Stimulated activated CD4-positive, alpha-beta T cell treated with anti-CD3 and anti-CD28 coated beads, Interleukin-12 subunit alpha, Interleukin-12 subunit beta, amount 100 ng/mL, for 4 hours (primary cell): ENCODE data around the gene NPPB.
"Not testable (repeated sequence)": the region's sequence is repeated elsewhere in the genome, so short reads cannot be mapped to it uniquely, and the experiment has no call there.

ENCODE experiments used
- DNase-seq: peaks from one replicate; pipeline ENCODE4 v3.0.0-alpha.2; 2020

Gene NPPB

DNA sequence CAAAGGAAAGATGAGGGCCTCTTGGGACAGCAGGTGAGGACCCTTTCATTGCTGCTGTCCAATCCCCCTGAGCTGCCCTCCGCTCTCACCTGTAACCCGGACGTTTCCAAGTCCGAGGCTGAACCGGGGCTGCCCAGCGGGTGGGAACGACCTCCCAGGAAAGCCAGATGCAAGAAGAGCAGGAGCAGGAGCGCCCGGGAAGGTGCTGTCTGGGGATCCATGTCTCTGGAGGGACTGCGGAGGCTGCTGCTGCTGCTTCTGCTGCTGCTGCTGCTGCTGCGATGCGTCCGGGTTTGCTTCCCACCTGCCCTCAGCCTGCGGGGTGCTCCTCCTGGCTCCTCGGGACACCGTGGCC lies at the start of gene NPPB:
TSS of gene NPPB (minus strand) at position 333 of the 355 bp plus-strand sequence. CDS start at position 221, 112 bp downstream.
- DNase-seq = no peak

DNA sequence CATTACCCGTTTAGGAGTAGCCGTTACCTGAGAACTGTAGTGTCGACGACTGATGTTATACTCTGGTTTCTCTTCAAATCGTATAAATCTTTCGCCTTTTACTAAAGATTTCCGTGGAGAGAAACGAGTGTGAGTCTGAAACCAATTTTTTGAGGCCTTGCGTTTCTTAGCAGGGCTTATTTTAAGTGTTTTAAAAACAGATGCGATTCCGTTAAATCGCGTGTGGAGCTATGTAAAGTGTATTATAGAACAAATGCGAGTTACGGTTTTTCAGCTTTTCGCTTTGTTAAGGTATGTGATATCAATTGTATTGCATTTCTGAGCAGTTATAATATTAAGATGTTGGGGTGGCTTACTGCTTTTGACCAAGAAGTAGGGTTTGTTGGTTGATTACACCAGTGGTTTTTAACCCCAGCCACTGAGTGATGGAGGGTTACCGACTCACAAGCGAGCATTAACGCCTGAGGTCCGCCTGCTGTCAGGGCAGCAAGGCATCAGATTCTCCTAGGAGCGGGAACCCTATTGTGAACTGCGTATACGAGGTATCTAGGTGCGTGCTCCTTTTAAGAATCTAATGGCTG lies 49.4 kb upstream of the NPPB start:
- peak; percentile 56 for DNase-seq

DNA sequence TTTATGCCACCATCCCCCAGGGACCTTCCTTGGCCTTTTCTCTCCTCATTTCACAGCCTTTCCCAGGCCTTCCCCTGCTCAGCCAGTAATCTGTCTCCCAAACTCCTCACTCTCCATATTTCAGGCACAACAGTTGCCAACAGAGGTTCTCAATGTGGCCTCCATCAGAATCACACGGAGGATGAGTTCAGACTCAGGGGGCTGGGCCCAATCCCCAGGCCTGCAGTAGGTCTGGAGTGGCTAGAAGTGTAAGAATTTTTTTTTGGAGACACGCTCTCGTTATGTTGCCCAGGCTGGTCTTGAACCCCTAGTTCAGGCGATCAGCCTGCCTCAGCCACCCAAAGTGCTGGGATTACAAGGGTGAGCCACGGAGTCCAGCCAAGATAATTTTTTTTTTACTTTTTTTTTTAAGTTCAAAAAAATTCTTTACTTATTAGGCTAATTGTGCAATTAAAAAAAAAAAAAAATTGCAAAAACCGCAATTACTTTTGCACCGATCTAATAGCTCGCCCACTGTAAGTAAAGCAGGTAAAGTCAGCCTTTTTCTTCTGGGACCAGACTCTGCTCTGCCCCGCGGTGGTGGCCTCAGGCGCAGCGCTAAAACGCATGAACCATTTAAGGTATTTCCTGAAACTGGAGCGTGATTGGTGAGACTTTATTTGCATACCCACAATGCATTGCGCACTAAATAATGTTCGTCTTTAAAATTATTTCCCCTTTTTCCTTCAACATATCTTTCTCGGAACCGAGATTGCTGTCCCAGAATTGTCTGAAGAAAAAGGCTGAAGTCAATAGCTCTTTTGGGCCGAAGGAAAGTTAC lies 48.7 kb upstream of the NPPB start:
- DNase-seq = peak; percentile 72

DNA sequence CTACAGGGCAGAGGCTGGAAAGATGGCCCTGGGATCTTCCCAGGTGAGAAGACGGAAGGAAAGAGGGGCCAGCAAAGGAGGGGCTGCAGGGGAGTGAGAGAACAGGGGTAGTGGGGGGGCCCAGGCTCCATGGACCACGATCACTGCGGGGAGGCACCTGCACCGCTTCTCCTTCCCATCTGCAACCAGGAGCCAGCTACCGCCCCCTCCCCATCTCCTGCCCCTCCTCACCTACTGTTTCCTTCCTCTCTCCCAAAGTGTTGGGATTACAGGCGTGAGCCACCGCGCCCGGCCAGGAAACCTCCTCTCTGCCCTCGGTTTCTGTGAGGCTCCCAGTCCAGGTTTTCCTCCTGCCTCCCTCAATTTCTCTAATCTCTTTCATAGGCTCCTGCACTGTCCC lies 48.1 kb upstream of the NPPB start:
- no peak for DNase-seq

DNA sequence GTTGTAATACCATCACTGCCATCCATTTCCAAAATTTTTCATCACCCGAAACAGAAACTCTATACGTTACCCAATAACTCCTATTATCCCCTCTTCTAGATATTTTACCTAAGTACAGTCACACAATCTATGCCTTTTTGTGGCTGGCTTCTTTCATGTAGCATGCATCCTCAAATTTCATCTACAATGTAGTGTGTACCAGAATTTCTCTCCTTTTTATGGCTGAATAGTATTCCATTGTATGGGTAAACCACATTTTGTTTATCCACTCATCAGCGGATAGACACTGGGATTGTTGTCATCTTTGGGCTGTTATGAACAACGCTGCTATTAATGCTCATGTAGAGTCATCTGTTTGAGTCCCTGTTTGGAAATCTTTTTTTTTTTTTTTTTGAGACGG lies 46.2 kb upstream of the NPPB start:
- DNase-seq = no peak

DNA sequence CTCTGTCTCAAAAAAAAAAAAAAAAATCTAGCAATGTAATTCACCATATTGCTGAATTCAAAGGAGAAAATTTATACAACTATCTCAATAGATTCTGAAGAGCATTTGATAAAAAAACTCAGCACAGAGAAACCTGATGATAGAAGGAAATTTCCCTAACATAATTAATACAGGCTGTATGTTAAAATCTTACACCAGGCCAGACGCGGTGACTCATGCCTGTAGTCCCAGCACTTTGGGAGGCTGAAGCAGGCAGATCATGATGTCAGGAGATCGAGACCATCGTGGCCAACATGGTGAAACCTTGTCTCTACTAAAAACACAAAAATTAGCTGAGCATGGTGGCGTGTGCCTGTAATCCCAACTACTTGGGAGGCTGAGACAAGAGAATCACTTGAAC lies 45.4 kb upstream of the NPPB start:
- DNase-seq = not testable (repeated sequence)

DNA sequence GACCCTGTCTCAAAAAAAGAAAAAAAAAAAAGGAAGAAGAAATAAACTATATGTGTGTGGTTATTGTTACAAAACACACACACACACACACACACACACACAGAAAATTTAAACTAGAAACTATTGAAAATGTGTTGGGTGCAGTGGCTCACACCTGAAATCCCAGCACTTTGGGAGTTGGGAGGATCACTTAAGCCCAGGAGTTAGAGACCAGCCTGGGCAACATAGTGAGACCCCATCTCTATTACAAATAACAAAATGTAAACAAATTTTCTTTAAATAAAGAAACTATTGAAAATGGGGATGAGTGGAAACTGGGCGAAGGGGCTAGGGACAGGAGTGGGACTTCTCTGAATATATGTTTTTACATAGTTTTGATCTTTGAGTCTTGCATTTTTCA lies 44.5 kb upstream of the NPPB start:
- DNase-seq = no peak

DNA sequence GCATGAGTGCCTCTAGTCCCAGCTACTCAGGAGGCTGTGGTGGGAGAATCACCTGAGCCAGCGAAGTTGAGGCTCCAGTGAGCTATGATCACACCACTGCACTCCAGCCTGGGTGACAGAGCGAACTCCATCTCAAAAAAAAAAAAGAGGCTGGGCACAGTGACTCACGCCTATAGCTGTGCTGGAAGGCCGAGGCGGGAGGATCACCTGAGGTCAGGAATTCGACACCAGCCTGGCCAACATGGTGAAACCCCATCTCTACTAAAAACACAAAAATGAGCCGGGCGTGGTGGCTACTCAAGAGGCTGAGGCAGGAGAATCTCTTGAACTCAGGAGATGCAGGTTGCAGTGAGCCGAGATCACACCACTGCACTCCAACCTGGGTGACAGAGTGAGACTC lies 42.7 kb upstream of the NPPB start:
- not testable (repeated sequence) for DNase-seq

DNA sequence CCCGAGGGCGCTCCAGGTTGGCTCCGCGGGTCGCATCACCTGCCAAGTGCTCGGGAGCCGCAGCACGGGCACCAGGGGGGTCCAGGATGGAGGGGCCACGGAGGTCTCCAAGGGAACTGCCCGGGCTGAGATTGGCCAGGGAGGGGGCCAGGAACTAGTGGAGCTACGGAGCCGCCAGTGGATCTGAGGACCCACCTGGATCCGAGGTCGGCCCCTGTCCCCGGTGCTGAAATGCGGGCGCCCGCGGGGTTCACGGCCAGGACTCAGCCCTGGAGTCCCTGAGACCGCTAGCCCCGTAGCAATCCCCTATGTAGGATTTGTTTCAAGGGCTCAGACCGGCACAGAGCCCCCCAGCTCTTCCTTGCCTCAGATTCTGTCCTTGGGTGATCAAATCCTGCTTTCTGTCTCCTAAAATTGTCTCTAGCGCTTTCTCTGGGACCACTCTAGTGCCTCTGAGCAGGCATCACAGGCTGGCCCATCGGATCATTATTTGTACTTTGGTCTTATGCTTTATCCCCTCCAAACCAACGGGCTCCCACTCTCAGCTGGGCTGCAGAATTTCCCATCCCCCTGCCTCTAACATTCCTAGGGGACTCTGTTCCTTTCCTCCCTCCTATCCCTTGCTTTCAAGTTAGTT lies 40.2 kb upstream of the NPPB start:
- no peak for DNase-seq

DNA sequence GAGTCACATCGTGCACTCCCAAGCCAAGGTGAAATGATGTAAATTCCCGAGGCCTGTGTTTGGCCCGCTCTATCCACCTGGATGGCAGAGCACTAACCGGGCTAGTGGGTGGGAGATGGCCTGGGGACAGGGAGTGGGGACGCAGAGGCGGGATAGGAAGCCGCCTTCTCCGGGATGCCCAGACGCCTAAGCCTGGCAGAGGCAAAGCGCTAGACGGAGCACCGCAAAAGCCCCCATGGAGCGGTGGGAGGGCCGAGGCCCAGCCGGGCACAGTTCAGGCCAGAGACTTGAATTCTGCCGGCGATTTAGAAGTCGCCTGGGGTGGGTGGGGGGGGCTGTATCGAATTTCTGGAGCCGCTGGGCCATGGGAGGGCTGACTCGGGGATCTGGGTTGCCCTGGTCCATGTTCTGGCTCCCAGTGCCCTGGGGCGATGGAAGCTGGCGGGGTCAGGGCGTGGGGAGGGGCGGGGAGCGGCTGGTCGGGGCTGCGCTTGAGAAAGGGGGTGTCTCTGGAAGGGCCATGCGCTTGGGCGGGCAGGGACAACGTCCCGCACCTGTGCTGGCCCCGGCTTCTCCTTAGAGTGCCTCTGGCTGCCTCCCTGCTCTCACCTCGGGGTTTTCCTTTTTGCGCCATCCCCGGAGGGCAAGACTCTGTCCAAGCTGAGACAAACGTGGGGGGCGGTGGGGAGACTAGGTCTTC lies 39.5 kb upstream of the NPPB start:
- no peak for DNase-seq

DNA sequence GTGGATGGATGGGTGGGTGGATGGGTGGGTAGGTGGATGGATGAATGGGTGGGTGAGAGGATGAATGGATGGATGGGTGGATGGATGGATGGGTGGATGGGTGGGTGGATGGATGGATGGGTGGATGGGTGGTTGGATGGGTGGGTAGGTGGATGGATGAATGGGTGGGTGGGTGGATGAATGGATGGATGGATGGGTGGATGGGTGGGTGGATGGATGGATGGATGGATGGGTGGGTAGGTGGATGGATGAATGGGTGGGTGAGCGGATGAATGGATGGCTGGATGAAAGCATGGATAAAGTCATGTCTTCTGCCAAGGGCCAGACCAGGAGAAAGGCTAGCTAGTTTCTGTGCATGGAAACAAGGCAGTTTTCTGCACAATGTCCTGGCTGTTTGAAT lies 35.8 kb upstream of the NPPB start:
- not testable (repeated sequence) for DNase-seq

DNA sequence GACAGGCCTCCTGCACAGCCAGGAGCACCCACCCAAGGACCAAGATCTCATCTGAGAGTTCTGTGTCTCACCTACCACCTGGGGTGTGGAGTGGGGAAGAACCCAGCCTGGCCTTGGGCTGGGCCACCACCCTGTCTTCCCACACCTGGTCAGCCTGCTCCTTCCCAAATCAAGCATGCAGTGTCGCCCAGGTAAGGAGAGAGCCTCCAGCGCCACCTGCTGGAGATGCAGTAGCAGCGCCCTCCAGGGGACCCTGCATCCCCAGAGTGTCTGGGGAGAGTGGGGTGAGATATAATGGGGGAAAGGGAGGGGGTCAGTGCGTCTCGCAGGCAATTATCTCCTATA lies 35.1 kb upstream of the NPPB start:
- DNase-seq = peak; percentile 73

DNA sequence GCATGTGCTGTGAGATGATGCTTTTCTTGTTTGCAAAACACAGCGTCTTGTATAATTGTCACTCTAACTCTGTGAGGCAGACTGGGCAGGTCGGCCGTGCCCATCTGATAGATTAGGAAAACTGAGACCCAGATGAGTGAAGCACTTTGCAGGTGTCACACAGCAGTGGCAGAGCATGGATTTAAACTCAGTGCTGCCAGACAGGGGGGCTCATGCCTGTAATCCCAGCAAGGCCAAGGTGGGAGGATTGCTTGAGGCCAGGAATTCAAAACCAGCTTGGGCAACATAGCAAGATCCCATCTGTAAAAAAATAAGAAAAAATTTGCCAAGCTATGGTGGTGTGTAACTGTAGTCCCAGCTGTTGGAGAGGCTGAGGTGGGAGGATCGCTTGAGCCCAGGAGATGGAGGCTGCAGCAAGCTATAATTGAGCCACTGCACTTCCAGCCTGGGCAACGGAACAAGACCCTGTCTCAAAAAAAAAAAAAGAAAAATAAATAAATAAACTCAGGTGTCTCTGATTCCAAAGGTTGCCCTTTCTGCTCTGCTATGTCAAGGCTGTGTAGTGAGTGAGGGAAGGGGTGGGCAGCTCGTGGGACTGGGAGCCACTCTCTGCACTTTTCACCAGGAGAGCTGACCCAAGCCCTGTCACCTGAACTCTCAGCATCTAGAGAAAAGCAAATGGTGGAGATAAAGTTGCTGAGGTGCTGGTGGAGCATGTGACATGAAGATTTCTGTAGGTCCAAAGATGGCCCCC lies 32.9 kb upstream of the NPPB start:
- no peak for DNase-seq

DNA sequence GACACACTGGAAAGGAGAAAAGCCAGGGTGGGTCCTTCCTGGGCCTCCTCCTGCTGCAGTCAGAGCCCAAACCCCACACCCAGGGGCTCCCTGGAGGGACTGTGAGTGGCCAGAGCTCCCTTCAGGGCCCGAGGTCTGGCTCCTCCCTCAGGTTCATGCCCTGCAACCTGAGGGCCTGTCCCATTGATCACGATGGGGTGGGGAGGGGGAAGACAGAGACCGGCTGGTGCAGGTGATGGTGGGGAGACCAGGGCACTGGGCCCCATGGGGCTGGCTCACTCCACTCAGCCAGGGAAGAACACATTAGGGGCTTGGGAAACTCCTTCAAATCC lies 30.1 kb upstream of the NPPB start:
- no peak for DNase-seq

DNA sequence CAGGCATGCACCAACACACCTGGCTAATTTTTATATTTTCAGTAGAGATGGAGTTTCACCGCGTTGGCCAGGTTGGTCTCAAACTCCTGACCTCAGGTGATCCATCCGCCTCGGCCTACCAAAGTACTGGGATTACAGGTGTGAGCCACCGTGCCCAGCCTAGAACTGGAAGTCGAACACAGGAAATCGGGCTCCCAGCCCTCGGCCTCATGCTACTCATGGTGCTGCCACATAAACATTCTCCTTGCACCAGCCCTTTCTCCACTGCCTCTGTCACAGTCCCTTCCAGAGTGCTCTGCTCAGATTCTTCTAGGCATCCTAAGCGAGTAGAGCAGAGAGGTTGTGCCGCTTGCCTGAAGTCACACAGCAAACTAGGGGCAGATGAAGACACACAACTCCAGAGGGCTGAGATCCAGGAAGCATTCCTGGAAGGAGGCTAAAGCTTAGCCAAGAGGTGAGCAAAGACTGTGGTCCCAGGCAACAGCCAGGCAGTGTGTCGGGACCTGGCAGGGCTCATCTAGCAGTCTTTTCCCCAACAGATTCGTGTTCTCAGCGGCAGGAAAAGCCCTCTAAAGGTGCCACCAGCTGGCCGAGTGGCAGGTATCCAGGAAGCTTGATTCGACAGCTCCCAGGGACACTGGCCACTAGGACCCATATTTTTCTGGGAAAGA lies 29.6 kb upstream of the NPPB start:
- no peak for DNase-seq

DNA sequence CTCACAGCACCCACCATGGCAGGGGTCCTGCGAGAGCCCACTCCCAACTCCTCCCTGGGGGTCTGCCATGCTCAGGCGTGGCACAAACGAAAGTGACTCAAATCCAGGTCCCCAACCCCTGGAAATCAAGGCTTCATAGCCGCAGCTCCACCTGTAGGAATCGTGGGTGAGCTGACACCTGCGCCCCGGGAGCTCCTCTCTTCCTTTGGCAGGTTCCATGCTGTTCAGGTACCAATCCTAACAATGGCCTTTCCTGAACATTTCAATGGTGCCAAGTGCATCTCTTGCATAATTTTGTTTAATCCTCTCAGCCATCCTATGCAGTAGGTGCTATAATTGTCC lies 28.9 kb upstream of the NPPB start:
- no peak for DNase-seq

DNA sequence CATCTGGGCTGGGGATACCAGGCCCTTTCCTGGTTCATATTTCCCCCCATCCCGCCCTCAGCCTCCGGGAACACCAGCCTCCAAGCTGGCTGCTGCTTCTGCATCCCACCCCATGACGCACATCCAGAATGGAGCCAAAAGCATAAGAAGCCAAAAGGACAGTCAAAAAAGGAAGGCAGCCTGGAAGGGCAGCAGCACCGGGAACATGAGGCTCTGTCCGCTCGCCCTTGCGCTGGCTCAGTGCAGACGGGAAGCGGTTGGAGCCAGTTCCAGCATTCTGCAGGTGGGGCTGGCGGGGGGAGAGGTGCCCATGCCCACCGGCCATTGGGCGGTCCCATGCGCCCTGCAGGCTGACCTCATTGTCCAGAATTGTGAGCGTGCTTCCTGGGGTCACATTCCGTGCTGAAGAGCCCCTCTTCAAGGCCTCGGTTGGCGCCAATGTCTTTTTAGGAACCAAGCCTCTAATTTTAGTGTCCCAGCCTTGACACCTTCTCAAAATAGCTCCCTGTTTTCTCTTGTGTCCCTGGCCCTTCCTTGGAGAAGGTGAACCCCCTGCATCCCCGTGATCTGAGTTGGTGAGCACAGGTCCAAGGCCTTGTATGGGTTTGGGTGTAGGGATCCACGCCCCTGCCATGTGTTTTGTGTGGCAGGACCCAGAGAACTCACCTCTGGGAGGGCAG lies 28.4 kb upstream of the NPPB start:
- no peak for DNase-seq

DNA sequence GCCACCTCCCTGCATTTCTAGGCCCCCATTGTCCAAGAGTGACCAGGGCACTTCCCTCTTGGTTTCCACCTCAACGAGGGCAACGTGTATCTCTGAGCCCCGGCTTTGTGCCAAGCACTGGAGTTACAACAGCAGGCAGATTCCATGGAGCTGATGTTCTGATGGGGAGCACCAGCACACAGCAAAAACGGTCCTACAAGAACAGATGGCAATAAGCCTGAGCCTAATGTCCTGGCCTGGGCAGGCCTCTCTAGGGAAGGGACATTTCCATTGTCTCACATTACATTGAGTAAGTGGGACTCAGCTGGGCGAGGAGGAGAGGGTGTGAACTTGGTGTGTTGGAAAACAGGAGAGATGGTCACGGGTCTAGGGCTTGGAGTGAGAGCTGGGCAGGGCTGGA lies 27.2 kb upstream of the NPPB start:
- no peak for DNase-seq

DNA sequence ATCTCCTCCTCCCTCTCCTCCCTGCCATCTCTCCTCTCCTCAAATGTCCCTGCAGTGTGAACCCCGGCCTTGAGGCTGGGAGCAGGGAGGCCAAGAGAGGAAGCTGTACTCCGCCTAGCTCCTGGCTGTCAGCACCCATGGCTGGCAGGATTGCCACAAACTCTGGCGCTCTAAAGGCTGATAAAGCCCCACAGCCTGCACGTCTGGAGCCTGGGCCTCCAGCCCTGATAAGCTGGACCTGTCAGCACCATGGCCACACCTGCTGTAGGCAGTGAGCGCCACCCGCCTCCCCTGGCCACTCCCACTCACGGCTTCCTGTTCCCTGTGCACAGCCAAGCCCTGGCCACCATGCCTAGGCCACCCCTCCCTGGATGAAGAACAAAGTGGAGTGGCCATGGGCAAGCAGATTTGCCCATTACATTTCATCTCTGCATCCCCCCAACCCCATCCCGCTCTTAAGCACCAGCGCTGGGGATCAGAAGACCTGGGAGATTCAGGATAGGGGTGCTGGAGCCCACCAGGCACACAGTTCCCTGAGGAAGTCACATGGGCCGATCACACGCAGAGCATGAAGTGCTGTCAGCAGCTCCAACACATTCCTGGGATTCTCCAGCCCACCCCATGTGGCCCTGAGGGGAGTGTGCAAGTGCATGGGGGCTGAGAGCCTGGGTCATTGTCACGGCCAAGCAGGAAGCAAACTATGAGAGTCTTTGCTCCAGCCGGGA lies 24.2 kb upstream of the NPPB start:
- no peak for DNase-seq

DNA sequence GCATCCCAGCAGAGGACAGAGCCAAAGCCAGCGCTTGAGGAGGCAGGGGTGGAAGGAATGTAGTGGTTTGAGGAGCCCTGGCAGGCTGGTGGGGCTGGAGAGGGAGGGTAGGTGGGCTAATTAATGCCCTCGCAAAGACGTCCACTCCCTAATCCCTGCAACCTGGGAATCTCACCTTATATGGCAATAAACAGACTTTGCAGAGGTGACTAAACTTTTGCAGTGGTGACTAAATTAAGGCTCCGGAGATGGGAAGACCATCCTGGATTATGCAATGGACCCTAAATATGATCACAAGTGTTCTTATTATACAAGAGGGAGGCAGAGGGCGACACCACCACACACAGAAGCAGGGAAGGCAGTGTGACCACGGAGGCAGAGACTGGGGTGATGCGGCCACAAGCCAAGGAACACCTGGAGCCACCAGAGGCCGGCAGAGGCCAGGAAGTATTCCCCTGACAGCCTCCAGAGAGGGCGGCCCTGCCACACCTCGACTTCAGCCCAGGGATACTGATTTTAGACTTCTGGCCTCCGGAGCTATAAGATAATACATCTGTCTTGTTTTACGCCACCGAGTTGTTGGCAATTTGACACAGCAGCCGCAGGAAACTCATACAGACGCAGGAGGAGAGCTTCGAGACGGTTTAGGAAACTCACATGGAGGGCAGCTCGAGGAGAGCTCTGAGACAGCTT lies 23.1 kb upstream of the NPPB start:
- no peak for DNase-seq
